ENCODE data around the gene FUOM. TPM values are rescaled to one million over a fixed set of nuclear protein-coding genes. Genes with fewer than 3 reads are reported as not detected.

Gene FUOM
- 21.1 and 28.4 TPM in 2 replicates for total RNA-seq

GRCh38 chr10:133357285-133358161 is at the start of gene FUOM:
TSS of gene FUOM (minus strand) at chr10:133358019. CDS start at chr10:133358007, 12 bp downstream.

GRCh38 chr10:133394064-133394663 is 36.3 kb upstream of the FUOM start, which contains the start of gene MTG1:
TSS of gene MTG1 (plus strand) at chr10:133394157. CDS start at chr10:133394221, 64 bp downstream.

GRCh38 chr10:133379152-133379800 is 21.5 kb upstream of the FUOM start, which contains the start of gene PAOX:
TSS of gene PAOX (plus strand) at chr10:133379262. CDS start at chr10:133379317, 55 bp downstream.

DNA sequence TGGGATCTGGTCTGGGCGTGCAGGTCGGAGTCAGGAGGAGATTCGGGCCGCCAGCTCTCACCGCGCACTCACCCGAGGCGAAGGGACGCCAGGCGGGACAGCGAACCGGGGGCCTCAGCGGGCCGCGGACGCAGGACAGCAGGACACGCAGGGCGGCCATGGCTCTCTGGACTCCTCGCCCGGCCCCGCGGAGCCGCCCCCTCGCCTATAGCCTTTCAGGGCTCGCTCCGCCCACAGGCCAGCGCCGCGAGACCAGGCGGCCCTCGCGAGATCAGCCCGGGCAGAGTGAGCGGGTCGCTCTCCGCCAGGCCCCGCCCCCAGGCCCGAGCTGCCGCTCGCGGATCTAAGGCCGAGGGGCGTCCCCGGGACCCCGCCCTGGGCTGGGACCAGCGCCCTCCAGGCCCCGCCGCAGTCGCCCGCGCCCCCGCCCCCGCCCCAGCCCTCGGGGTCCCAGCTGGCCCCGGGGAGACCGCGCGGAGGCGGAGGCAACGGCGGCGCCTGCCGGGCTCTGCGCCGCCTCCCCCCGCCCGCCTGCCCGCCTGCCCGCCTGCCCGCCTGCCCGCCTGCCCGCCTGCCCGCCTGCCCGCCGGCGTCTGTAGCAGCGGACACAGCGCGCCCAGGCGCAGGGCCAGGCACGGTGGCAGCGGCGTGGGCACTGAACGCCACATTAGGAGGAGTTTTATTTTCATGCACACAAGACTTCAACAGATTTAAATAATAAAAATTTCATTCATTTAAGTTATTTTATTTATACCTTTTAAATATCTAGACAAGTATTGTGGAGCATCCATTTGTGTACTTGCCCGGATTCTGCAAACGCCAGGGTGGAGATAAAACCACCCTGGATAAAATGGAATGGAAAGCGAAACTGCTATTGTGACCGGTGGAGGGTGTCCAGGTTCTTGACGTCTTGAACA is 15.6 kb upstream of the FUOM start, which contains the start of gene ECHS1:
Gene ECHS1, minus strand, starts transcription at position 181 of the 917 bp plus-strand sequence. Its CDS starts 21 bp downstream, at position 160.

DNA sequence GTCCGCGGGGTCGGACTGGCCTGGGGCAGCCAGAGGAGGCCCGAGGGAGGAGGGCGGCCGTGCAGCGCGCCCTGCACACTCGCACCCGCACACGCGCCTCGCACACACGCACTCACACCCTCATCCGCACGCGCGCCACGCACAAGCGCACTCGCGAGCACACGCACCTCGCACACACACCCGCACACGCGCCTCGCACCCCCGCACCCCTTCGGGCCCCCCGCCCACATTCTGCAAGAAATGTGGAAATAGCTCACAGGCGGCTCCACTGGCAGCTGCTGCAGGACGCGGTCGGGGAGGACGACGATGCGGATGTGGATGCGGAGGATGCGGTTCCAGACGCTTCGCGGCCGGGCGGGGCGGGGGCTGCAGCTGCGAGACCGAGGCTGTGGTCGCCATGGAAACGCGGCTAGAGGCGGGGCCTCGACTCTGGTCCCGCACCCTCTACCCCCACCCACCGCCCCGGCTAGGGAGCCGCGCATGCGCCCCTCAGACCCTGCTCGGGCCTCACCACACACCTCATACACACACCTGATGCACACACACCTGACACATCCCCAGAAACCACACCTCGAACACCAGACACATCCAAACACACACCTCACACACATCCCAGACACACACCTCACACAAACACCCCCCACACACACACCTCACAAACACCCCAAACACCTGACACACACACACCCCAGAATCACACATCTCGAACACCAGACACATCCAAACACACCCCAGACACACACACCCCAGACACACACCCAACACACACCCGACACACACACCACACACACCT is 21.0 kb downstream of the FUOM start, which contains the start of gene CALY:
Gene CALY, minus strand, starts transcription at position 320 of the 793 bp plus-strand sequence. CDS start 7,907 bp downstream, outside the sequence.

GRCh38 chr10:133308421-133309099 is 49.3 kb downstream of the FUOM start, which contains the start of the genes TUBGCP2 and ZNF511:
TSS of gene TUBGCP2 (minus strand) at chr10:133308872. CDS start at chr10:133302941, 5,931 bp downstream.
TSS of gene ZNF511 (plus strand) at chr10:133308914. CDS start at chr10:133308944, 30 bp downstream.

Small RNA genes lying within 50 kb of the gene (small RNA-seq; reads per million reads assigned to genes)
- gene AL360181.4 = not detected
- not detected for gene BANF1P2
- gene MIR3944 = not detected

Other genes starting within 250 kb of the FUOM start
- 0.49 and 0.73 TPM in 2 replicates for gene KNDC1, start 197.8 kb downstream of the FUOM start, total RNA-seq
- not detected in 2 replicates for gene UTF1, start 127.8 kb downstream of the FUOM start, total RNA-seq
- not detected in 2 replicates for gene VENTX, start 120.2 kb downstream of the FUOM start, total RNA-seq
- 1.7 and 3.4 TPM in 2 replicates for gene ADAM8, start 81.2 kb downstream of the FUOM start, total RNA-seq
- gene TUBGCP2, start 49.1 kb downstream of the FUOM start, total RNA-seq = 73.3 and 76.1 TPM in 2 replicates
- 21.7 and 23.2 TPM in 2 replicates for gene ZNF511, start 49.1 kb downstream of the FUOM start, total RNA-seq
- gene CALY, start 21.1 kb downstream of the FUOM start, total RNA-seq = not detected in 2 replicates
- not detected in 2 replicates for gene PRAP1, start 10.6 kb downstream of the FUOM start, total RNA-seq
- 40.7 and 47.6 TPM in 2 replicates for gene ECHS1, start 15.3 kb upstream of the FUOM start, total RNA-seq
- gene PAOX, start 21.2 kb upstream of the FUOM start, total RNA-seq = 8.3 and 10.1 TPM in 2 replicates
- gene MTG1, start 36.1 kb upstream of the FUOM start, total RNA-seq = 25.1 and 26.8 TPM in 2 replicates
- gene SPRN, start 66.6 kb upstream of the FUOM start, total RNA-seq = 0.16 and 0.49 TPM in 2 replicates
- 4.3 and 5.2 TPM in 2 replicates for gene SCART1, start 95.9 kb upstream of the FUOM start, total RNA-seq
- gene CYP2E1, start 169.3 kb upstream of the FUOM start, total RNA-seq = 1.3 and 1.5 TPM in 2 replicates
- gene SYCE1, start 207.6 kb upstream of the FUOM start, total RNA-seq = 0.12 TPM in 1 of 2 replicates, not detected in the other